IMR-90 (cell line): Measurements from ENCODE around the gene IFIT5. TPM values are rescaled to one million over a fixed set of nuclear protein-coding genes. Genes with fewer than 3 reads are reported as not detected.

ENCODE experiments used
- ATAC-seq: fragments of 200-7000 bp; cut with Tn5 transposase; 2 replicates; pipeline ENCODE4 v1.9.1; 2020; ENCODE audit warnings: low read depth, mild to moderate bottlenecking, moderate library complexity
- BruUV-seq: library from RNA; stranded (reverse); fragments of 400-500 nt; replicated peaks from 2 replicates; lab custom pipeline; 2021; lab: Mats Ljungman, UMichigan
- CTCF ChIA-PET: fragments of 300-600 bp; formaldehyde crosslinking; extraction: SDS; loops from one replicate; lab custom pipeline; 2021; ENCODE audit warnings: antibody characterized with exemption; lab: Yijun Ruan, JAX
- POLR2A ChIA-PET: fragments of 300-600 bp; sonication (Branson Sonifier 250); formaldehyde crosslinking; loops from one replicate; lab custom pipeline; 2022; ENCODE audit warnings: antibody characterized with exemption; ENCODE audit not compliant: unreplicated experiment; lab: Charles Lee
- DNase-seq: peaks from one replicate; pipeline ENCODE4 v3.0.0; 2013
- H2AFZ ChIP-seq: replicated peaks from 2 replicates; pipeline ENCODE3; 2013; ENCODE audit warnings: low read length, mild to moderate bottlenecking; ENCODE audit not compliant: poor library complexity
- H2AK5ac ChIP-seq: 2 replicates; pipeline ENCODE4 v1.6.1; 2013; ENCODE audit warnings: low read depth, low read length, inconsistent platforms
- H2AK9ac ChIP-seq: replicated peaks from 2 replicates; pipeline ENCODE3; 2013; ENCODE audit warnings: mild to moderate bottlenecking, low read depth, low read length, moderate library complexity; ENCODE audit not compliant: poor library complexity
- H2BK120ac ChIP-seq: 2 replicates; pipeline ENCODE4 v1.6.1; 2013; ENCODE audit warnings: low read depth, low read length, inconsistent platforms
- H2BK15ac ChIP-seq: 3 replicates; pipeline ENCODE4 v1.6.1; 2013; ENCODE audit warnings: low read depth, low read length, inconsistent platforms
- H2BK20ac ChIP-seq: 2 replicates; pipeline ENCODE4 v1.6.1; 2013; ENCODE audit warnings: low read depth, mild to moderate bottlenecking, inconsistent platforms, low read length, moderate library complexity
- H2BK5ac ChIP-seq: 2 replicates; pipeline ENCODE4 v1.6.1; 2013; ENCODE audit warnings: mild to moderate bottlenecking, low read depth, low read length, inconsistent platforms; ENCODE audit not compliant: poor library complexity, severe bottlenecking
- H3K14ac ChIP-seq: replicated peaks from 2 replicates; pipeline ENCODE4 v1.6.1; 2013; ENCODE audit warnings: low read depth, low read length, inconsistent platforms
- H3K18ac ChIP-seq: 2 replicates; pipeline ENCODE4 v1.6.1; 2013; ENCODE audit warnings: low read depth, low read length, control low read depth
- H3K23ac ChIP-seq: 2 replicates; pipeline ENCODE4 v1.6.1; 2013; ENCODE audit warnings: low read depth, low read length, inconsistent platforms
- H3K27ac ChIP-seq: 2 replicates; pipeline ENCODE4 v1.5.1; 2013; ENCODE audit warnings: mild to moderate bottlenecking, control low read depth, low read length; ENCODE audit not compliant: insufficient read depth
- H3K27me3 ChIP-seq: 2 replicates; pipeline ENCODE4 v1.6.1; 2013; ENCODE audit warnings: low read length; ENCODE audit not compliant: control insufficient read depth, insufficient read depth
- H3K36me3 ChIP-seq: 2 replicates; pipeline ENCODE4 v1.6.1; 2013; ENCODE audit warnings: low read length, mixed read lengths; ENCODE audit not compliant: control insufficient read depth, insufficient read depth
- H3K4ac ChIP-seq: 2 replicates; pipeline ENCODE4 v1.6.1; 2013; ENCODE audit warnings: low read depth, low read length, inconsistent platforms
- H3K4me1 ChIP-seq: 2 replicates; pipeline ENCODE4 v1.6.1; 2013; ENCODE audit warnings: low read length, mixed read lengths; ENCODE audit not compliant: control insufficient read depth, insufficient read depth
- H3K4me2 ChIP-seq: 2 replicates; pipeline ENCODE4 v1.6.1; 2013; ENCODE audit warnings: low read depth, mild to moderate bottlenecking, control low read depth, low read length, moderate library complexity
- H3K4me3 ChIP-seq: 2 replicates; pipeline ENCODE4 v1.5.1; 2013; ENCODE audit warnings: low read depth, mild to moderate bottlenecking, control low read depth, low read length, moderate library complexity; ENCODE audit not compliant: insufficient read depth
- H3K56ac ChIP-seq: 2 replicates; pipeline ENCODE4 v1.6.1; 2013; ENCODE audit warnings: low read length, inconsistent platforms; ENCODE audit not compliant: insufficient read depth; ENCODE audit errors: extremely low read depth
- H3K79me1 ChIP-seq, 2 experiments: 2 replicates each; pipeline ENCODE4 v1.6.1; 2013; ENCODE audit warnings: low read length in 2 of 2, inconsistent platforms in 1 of 2, low read depth in 1 of 2
- H3K9ac ChIP-seq: 2 replicates; pipeline ENCODE4 v1.6.1; 2013; ENCODE audit warnings: low read depth, low read length, control low read depth
- H3K9me1 ChIP-seq: 2 replicates; pipeline ENCODE4 v1.6.1; 2013; ENCODE audit warnings: low read length, inconsistent platforms; ENCODE audit not compliant: insufficient read depth
- H3K9me3 ChIP-seq: 2 replicates; pipeline ENCODE4 v1.6.1; 2013; ENCODE audit warnings: low read length; ENCODE audit not compliant: control insufficient read depth, insufficient read depth
- H4K20me1 ChIP-seq: 2 replicates; pipeline ENCODE4 v1.6.1; 2013; ENCODE audit warnings: low read length, inconsistent platforms; ENCODE audit not compliant: insufficient read depth
- H4K5ac ChIP-seq: 2 replicates; pipeline ENCODE4 v1.6.1; 2013; ENCODE audit warnings: mild to moderate bottlenecking, low read depth, low read length, control low read depth
- H4K8ac ChIP-seq, 2 experiments: 2 replicates each; pipeline ENCODE4 v1.6.1; 2013; ENCODE audit warnings: low read depth in 2 of 2, low read length in 2 of 2, control low read depth in 1 of 2, inconsistent platforms in 1 of 2
- H4K91ac ChIP-seq: 2 replicates; pipeline ENCODE4 v1.6.1; 2013; ENCODE audit warnings: low read depth, low read length, inconsistent platforms; ENCODE audit not compliant: insufficient read depth
- BHLHE40 ChIP-seq: fragments of 150-350 bp; IDR thresholded peaks from 2 replicates; pipeline ENCODE4 v1.6.1; 2016; ENCODE audit warnings: mild to moderate bottlenecking, low read depth, low read length
- CEBPB ChIP-seq: IDR thresholded peaks from 2 replicates; pipeline ENCODE4 v1.6.1; 2012; ENCODE audit warnings: low read depth, low read length, improper control_type of control experiment
- CHD1 ChIP-seq: IDR thresholded peaks from 2 replicates; pipeline ENCODE4 v1.6.1; 2012; ENCODE audit warnings: low read depth, low read length, improper control_type of control experiment
- FOS ChIP-seq: fragments of 150-350 bp; IDR thresholded peaks from 2 replicates; pipeline ENCODE4 v1.6.1; 2016; ENCODE audit warnings: low read depth, low read length
- MAFK ChIP-seq: IDR thresholded peaks from 2 replicates; pipeline ENCODE4 v1.6.1; 2012; ENCODE audit warnings: low read depth, low read length, improper control_type of control experiment
- MAZ ChIP-seq: IDR thresholded peaks from 2 replicates; pipeline ENCODE4 v1.6.1; 2012; ENCODE audit warnings: low read depth, mild to moderate bottlenecking, low read length, improper control_type of control experiment, moderate library complexity, borderline replicate concordance
- MXI1 ChIP-seq: IDR thresholded peaks from 2 replicates; pipeline ENCODE4 v1.6.1; 2012; ENCODE audit warnings: low read depth, mild to moderate bottlenecking, low read length, moderate library complexity, borderline replicate concordance
- NFE2L2 ChIP-seq: fragments of 150-350 bp; IDR thresholded peaks from 2 replicates; pipeline ENCODE4 v1.6.1; 2016; ENCODE audit warnings: low read depth, mild to moderate bottlenecking, low read length
- POLR2A ChIP-seq: IDR thresholded peaks from 2 replicates; pipeline ENCODE4 v1.6.1; 2012; ENCODE audit warnings: mild to moderate bottlenecking, low read depth, low read length
- RAD21 ChIP-seq: IDR thresholded peaks from 2 replicates; pipeline ENCODE4 v1.6.1; 2012; ENCODE audit warnings: low read length, improper control_type of control experiment
- RCOR1 ChIP-seq: IDR thresholded peaks from 2 replicates; pipeline ENCODE4 v1.6.1; 2012; ENCODE audit warnings: mild to moderate bottlenecking, low read length, improper control_type of control experiment; ENCODE audit not compliant: insufficient replicate concordance
- RFX5 ChIP-seq: IDR thresholded peaks from 2 replicates; pipeline ENCODE4 v1.8.0; 2012; ENCODE audit warnings: low read depth, mild to moderate bottlenecking, low read length, moderate library complexity
- SMC3 ChIP-seq: fragments of 150-350 bp; IDR thresholded peaks from 2 replicates; pipeline ENCODE4 v1.6.1; 2016; ENCODE audit warnings: low read depth, mild to moderate bottlenecking, antibody characterized with exemption, low read length, moderate library complexity
- USF2 ChIP-seq: fragments of 150-350 bp; IDR thresholded peaks from 2 replicates; pipeline ENCODE4 v1.6.1; 2017; ENCODE audit warnings: mild to moderate bottlenecking, antibody characterized with exemption, low read length, low read depth
- WGBS, 2 experiments: methylation state at CpG; one replicate each; pipeline versions ENCODE4 v1.1.5 to v1.1.7; 2013; ENCODE audit warnings: missing lambda C conversion rate in 2 of 2; ENCODE audit not compliant: insufficient read length in 1 of 2; ENCODE audit errors: extremely low coverage in 2 of 2; 5-methylcytosine and 5-hydroxymethylcytosine counted together
- dilution Hi-C: fragments of 300-500 bp; cut with HindIII; formaldehyde crosslinking; loops from one replicate; pipeline ENCODE4 v1.14.3; 2018; ENCODE audit warnings: low sequenced_read_pairs; ENCODE audit not compliant: unreplicated experiment
- in situ Hi-C: fragments of 300-500 bp; cut with MboI; formaldehyde crosslinking; loops from 3 replicates; pipeline ENCODE4 v1.14.3; 2019; ENCODE audit warnings: low sequenced_read_pairs, inconsistent platforms, mixed read lengths
- intact Hi-C: fragments of 100-400 bp; cut with micrococcal nuclease; formaldehyde crosslinking; loops from 2 replicates; pipeline ENCODE4 v1.10.0; 2022
- polyA plus RNA-seq, 3 experiments: library from polyadenylated mRNA; depleted of rRNA; stranded (reverse); fragments of >200 nt; gene quantifications; 2 replicates each; pipeline ENCODE4 v1.2.3, GENCODE V29; 2012; ENCODE audit warnings: low replicate concordance in 1 of 3
- total RNA-seq: library from RNA; depleted of rRNA; stranded (reverse); fragments of >200 nt; gene quantifications from 2 replicates; pipeline ENCODE4 v1.2.3, GENCODE V29; 2012
- TF ChIP-seq, protein P1 (sequence below): conservative IDR thresholded peaks from 2 replicates; pipeline ENCODE4 v1.5.1; 2012; ENCODE audit warnings: mild to moderate bottlenecking, low read depth, low read length, improper control_type of control experiment
- TF ChIP-seq, protein P2 (sequence below): fragments of 150-350 bp; IDR thresholded peaks from 2 replicates; pipeline ENCODE4 v1.6.1; 2016; ENCODE audit warnings: low read depth, mild to moderate bottlenecking, low read length, moderate library complexity, borderline replicate concordance

The IFIT5 gene
- total and polyA plus RNA-seq, 2 of the 4 experiments (the other 2 are of a cell fraction), result 5.2 to 18.1 TPM

GRCh38 chr10:89395141-89395540, 19.2 kb upstream of the IFIT5 start:
- Histone ChIP-seq H3K23ac (no peak overlapping the region), H3K79me1 (peaks cover 0 to 3% of the 10 kb centered on the region in 2 experiments; a peak in 1 of 4 replicates), H2BK20ac (no peak overlapping the region), H3K4me2 (no peak overlapping the region), H3K18ac (no peak overlapping the region), H3K9me3 (no peaks in the 10 kb centered on the region), H3K56ac (no peak overlapping the region), H3K4me3 (no peak overlapping the region), H2BK15ac (no peak overlapping the region), H3K27ac (no peak overlapping the region), H3K4ac (no peak overlapping the region), H3K9me1 (no peaks in the 10 kb centered on the region), H4K8ac (no peak overlapping the region), H3K36me3 (no peaks in the 10 kb centered on the region), H2AFZ (no peak overlapping the region), H3K14ac (no peak overlapping the region), H3K9ac (no peak overlapping the region), H2BK5ac (no peak overlapping the region), H3K27me3 (no peaks in the 10 kb centered on the region), H3K4me1 (peaks cover 1% of the 10 kb centered on the region), H4K20me1 (peaks cover 3% of the 10 kb centered on the region; the same call in 1 of the 2 replicates), H4K91ac (no peak overlapping the region), H2BK120ac (no peak overlapping the region), H2AK9ac (no peak overlapping the region), H2AK5ac (peak overlapping the region; percentile 38; the same call in 1 of the 2 replicates), H4K5ac (no peak overlapping the region; the same call in 1 of the 2 replicates)
- CTCF ChIA-PET, result no interaction called here
- WGBS, 2 experiments, result no CpG with 5 or more reads among the region's 2 CpGs
- ATAC-seq, result no peak
- POLR2A ChIA-PET, result no interaction called here
- dilution Hi-C loops, result no loop called here
- no peak for TF ChIP-seq MAFK
- TF ChIP-seq, protein P1, sequence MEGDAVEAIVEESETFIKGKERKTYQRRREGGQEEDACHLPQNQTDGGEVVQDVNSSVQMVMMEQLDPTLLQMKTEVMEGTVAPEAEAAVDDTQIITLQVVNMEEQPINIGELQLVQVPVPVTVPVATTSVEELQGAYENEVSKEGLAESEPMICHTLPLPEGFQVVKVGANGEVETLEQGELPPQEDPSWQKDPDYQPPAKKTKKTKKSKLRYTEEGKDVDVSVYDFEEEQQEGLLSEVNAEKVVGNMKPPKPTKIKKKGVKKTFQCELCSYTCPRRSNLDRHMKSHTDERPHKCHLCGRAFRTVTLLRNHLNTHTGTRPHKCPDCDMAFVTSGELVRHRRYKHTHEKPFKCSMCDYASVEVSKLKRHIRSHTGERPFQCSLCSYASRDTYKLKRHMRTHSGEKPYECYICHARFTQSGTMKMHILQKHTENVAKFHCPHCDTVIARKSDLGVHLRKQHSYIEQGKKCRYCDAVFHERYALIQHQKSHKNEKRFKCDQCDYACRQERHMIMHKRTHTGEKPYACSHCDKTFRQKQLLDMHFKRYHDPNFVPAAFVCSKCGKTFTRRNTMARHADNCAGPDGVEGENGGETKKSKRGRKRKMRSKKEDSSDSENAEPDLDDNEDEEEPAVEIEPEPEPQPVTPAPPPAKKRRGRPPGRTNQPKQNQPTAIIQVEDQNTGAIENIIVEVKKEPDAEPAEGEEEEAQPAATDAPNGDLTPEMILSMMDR, result no peak
- no peak for TF ChIP-seq MAZ
- no peak for TF ChIP-seq USF2
- TF ChIP-seq BHLHE40, result no peak
- TF ChIP-seq CEBPB, result no peak
- no peak for TF ChIP-seq MXI1
- no peak for TF ChIP-seq CHD1
- TF ChIP-seq RAD21, result no peak
- TF ChIP-seq FOS, result no peak
- no peak for TF ChIP-seq RFX5
- no peak for TF ChIP-seq SMC3
- no peak for TF ChIP-seq POLR2A
- no peak for TF ChIP-seq RCOR1
- TF ChIP-seq, protein P2, sequence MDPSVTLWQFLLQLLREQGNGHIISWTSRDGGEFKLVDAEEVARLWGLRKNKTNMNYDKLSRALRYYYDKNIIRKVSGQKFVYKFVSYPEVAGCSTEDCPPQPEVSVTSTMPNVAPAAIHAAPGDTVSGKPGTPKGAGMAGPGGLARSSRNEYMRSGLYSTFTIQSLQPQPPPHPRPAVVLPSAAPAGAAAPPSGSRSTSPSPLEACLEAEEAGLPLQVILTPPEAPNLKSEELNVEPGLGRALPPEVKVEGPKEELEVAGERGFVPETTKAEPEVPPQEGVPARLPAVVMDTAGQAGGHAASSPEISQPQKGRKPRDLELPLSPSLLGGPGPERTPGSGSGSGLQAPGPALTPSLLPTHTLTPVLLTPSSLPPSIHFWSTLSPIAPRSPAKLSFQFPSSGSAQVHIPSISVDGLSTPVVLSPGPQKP, result no peak
- no peak for TF ChIP-seq NFE2L2
- intact Hi-C loops, result no loop called here
- in situ Hi-C loops, result no loop called here
- no TSS peak for BruUV-seq
- no peak for DNase-seq
